Stromal cell of bone marrow (primary cell): ENCODE measurements around the gene USP31.

Experiments
- DNase-seq: peaks from one replicate; pipeline ENCODE4 v3.0.0-alpha.2; 2012; ENCODE audit warnings: low read depth

Gene USP31

GRCh38 chr16:23134274-23134673 is 15.0 kb downstream of the USP31 start:
- no peak for DNase-seq

GRCh38 chr16:23132775-23133463 is 16.3 kb downstream of the USP31 start:
- no peak for DNase-seq

- DNase-seq: no peak
These were observed 17.2 kb downstream of the USP31 start for GRCh38 chr16:23131931-23132621.

- no peak for DNase-seq
These were observed 17.8 kb downstream of the USP31 start for GRCh38 chr16:23131436-23131835.

- no peak for DNase-seq
These were observed 18.2 kb downstream of the USP31 start for GRCh38 chr16:23131036-23131435.

GRCh38 chr16:23129686-23130085 is 19.6 kb downstream of the USP31 start:
- DNase-seq: no peak

GRCh38 chr16:23128056-23128455 is 21.2 kb downstream of the USP31 start:
- DNase-seq: no peak

GRCh38 chr16:23125277-23125676 is 24.0 kb downstream of the USP31 start:
- no peak for DNase-seq

- DNase-seq: no peak
These were observed 24.9 kb downstream of the USP31 start for GRCh38 chr16:23124315-23124714.

- DNase-seq: no peak
These were observed 27.1 kb downstream of the USP31 start for GRCh38 chr16:23122144-23122543.

- no peak for DNase-seq
These were observed 28.2 kb downstream of the USP31 start for GRCh38 chr16:23121024-23121423.

- DNase-seq: no peak
These were observed 28.7 kb downstream of the USP31 start for GRCh38 chr16:23120562-23120961.

- DNase-seq: no peak
These were observed 29.7 kb downstream of the USP31 start for GRCh38 chr16:23119570-23119969.

GRCh38 chr16:23114131-23114904 is 34.9 kb downstream of the USP31 start:
- DNase-seq: no peak

GRCh38 chr16:23113185-23113584 is 36.1 kb downstream of the USP31 start:
- no peak for DNase-seq

- DNase-seq: no peak
These were observed 38.9 kb downstream of the USP31 start for GRCh38 chr16:23110257-23110899.

- DNase-seq: no peak
These were observed 41.3 kb downstream of the USP31 start for GRCh38 chr16:23107936-23108335.

- DNase-seq: no peak
These were observed 42.1 kb downstream of the USP31 start for GRCh38 chr16:23107117-23107516.

- no peak for DNase-seq
These were observed 43.9 kb downstream of the USP31 start for GRCh38 chr16:23105309-23105708.

- DNase-seq: no peak
These were observed 45.0 kb downstream of the USP31 start for GRCh38 chr16:23104032-23104955.

GRCh38 chr16:23103603-23104002 is 45.6 kb downstream of the USP31 start:
- DNase-seq: no peak
